Central memory CD4-positive, alpha-beta T cell (primary cell): Measurements from ENCODE around the gene ZMPSTE24.
A peak's percentile ranks its signal among the peaks of the same experiment; 100 is the strongest.

Experiments
- DNase-seq: peaks from one replicate; pipeline ENCODE4 v3.0.0; 2022

The ZMPSTE24 gene

DNA sequence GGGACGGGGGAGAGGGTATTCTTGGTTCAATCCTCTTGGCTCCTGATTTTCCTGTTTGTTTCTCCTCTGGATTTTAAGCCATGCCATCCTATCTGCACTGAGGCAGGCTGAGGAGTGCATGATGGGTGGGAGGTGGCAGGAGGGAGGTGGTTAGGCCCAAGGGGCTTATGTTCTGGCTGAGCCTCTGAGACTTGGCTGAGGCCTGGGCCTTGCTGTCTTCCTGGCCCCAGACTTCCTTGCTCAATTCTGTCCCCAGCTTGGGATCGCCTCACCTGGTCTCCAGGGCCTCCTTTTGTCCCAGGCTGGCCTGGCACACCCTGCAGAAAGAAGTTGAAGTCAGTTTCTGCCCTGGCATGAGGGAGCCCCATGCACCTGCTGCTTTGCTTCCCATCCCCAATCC, 47.8 kb downstream of the ZMPSTE24 start:
- DNase-seq = no peak

GRCh38 chr1:40306296-40306695, 48.3 kb downstream of the ZMPSTE24 start:
- no peak for DNase-seq

DNA sequence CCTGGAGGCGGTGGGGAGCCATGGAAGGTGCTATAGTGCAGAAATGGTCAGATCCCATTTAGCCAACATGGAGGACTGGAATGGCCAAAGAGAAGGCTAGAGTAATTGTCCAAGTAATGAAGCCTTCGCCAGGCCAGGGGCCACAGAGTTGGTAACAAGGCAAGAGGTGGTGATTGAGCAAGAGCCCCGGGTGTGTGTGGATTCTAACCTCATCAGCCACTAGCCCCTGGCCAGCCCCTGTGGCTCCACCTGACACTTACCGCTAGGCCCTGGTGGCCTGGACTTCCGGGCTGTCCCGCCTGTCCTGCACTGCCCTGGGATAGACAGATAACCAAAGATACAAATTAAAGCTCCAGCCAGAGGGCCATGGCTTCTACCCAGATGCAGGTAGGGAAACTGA, 49.1 kb downstream of the ZMPSTE24 start:
- no peak for DNase-seq

DNA sequence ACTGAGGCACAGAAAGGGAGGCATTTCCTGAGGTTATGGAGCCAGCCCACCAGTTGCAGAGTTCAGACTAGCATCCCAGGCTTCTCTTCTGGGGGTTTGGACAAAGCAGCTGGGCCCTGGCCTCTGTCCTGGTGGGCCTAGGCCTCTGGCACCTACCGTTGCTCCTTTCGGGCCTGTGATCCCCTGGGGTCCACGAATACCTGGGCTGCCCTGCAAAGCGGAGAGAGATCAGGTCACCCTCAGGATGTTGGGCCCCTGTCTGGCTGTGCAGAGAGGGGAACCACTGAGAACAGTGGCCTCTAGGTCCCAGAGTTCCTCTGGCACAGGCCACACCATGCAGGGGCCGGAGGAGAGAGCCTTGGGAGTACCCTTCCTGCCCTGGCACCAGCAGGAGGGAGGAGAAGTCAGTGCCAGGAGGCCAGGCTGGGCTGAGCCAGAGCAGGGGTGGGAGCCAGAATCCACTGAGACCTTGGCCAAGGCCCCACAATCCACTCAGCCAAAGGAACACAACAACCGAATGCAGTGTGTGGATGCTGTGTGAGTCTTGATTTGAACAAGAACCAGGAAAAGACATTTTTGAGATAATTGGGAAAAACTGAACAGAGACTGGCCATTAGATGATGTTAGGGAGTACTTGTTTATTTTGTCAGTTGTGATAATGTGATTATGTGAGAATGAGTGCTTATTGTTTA, 50.1 kb downstream of the ZMPSTE24 start:
- no peak for DNase-seq

DNA sequence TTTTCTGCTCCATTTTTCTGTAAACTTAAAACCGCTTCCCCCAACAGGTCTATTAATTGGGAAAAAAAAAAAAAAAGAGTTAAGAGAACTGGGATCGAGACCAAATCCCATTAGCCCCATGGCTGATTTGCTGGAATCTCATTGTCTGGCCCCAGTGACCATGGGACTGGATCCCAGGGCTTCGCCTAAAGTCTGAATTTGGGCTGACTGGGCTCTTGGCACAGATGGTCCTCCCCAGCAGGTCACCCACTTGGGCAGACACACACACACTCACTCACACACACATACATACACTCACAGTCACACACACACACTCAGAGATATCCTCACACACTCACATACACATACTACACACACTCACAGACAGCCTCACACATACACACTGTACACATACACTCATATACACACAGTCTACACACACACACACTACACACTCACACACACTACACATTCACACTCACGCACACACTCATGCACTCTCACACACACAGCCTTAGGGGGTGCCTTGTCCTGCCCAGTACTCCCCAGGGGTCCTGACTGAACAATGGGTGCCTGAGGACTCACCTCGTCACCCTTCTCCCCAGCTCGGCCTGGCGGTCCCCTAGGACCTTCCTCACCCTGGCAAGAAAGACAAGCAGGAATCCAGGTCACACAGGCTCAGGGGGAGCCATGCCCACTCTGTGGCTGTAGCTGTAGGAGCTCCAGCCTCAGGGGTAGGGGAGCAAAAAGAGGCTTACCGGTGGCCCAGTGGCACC, 51.5 kb downstream of the ZMPSTE24 start:
- no peak for DNase-seq

GRCh38 chr1:40310129-40310461, 52.1 kb downstream of the ZMPSTE24 start:
- DNase-seq = no peak

DNA sequence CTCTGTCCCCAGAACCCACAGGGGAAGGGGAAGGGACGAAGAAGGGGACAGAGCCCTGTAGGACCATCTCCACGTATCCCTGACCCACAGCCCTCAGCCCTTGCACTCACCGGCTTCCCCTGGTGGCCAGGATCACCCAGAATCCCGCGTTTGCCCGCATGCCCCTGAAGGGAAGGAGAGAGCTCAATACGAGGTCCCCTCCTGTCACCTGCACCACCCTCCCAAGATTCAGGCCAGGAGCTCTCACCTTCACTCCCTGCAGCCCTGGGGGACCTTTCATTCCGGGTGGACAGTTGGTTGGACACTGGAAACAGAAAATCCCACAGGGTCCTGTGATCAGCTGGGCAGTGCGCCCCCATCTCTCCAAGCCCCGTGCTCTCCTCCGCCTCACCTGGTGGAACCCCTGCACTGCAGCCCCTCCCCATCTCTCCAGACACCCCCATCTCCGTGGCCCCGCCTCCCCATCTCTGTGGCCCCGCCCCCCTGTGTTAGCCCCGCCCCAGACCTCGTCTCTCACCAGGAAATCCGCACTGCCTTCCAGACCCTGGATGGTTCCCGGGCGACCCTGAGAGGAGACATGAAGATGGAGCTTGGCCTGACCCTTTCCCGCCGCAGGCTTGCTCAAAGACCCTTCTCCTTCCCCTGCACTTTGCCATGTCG, 53.1 kb downstream of the ZMPSTE24 start:
- no peak for DNase-seq

- DNase-seq = no peak
Observed at GRCh38 chr1:40311692-40312091, 53.7 kb downstream of the ZMPSTE24 start.

- DNase-seq = no peak
Observed at GRCh38 chr1:40312238-40313205, 54.5 kb downstream of the ZMPSTE24 start.

DNA sequence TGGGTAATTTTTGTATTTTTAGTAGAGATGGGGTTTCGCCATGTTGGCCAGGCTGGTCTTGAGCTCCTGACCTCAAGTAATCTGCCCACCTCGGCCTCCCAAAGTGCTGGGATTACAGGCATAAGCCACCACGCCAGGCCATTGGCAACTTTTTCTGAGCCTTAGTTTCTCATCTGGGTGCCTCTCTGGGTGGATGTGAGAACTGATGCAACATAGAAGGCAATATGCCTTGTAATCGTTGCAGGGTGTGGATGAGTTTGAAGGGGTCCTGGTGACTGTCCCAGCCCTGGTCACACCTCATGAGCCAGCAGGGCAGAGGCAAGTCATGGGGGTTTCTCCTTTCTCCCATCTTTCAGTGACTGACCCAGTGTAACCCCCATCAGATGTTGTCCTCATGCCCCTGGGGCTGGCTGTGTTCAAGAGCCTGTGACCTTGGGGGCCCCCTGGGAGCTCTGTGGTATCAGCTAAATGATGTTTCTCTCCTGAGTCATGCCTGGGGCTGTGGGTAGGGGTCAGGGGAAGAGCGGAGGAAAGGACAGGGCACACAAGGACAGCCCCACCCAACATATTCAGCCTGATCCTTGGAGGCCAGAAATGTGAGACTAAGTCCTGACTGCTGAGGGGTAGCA, 55.4 kb downstream of the ZMPSTE24 start:
- DNase-seq = no peak

DNA sequence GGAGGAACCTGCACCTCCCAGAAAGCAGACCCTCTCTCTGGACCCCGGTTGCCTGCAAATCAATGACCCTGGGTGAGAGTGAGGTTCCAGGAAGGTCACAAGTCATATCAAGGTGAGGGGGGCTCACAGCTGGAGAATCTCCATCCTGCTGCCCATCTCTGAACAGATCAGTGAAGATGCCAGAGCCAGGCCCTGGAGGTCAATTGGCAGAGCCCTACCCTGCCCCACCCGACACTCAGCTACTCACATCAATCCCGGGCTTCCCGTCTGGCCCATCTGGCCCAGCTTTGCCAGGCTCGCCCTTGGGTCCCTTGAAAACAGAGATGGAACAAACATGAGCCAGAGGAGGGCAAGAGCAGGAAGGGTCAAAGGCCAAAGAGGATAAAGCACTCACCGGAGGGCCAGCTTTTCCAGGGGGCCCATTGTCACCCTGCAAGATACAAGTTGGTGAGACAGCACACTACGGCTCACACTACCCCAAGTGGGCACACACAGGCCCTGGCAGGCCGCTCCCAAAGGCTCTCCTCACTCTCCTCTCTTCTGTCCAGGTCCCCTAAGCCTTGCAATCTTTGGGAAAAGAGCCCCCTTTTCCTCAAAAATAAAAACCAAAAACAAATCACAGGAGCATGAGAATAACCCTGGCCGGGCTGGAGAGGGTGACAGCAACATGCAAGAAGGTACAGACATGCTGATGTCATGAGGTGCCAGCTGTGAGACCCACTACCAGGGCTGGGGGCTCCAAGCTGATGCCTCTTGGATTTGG, 56.1 kb downstream of the ZMPSTE24 start:
- DNase-seq = no peak

- no peak for DNase-seq
Observed at GRCh38 chr1:40314721-40315238, 56.7 kb downstream of the ZMPSTE24 start.

DNA sequence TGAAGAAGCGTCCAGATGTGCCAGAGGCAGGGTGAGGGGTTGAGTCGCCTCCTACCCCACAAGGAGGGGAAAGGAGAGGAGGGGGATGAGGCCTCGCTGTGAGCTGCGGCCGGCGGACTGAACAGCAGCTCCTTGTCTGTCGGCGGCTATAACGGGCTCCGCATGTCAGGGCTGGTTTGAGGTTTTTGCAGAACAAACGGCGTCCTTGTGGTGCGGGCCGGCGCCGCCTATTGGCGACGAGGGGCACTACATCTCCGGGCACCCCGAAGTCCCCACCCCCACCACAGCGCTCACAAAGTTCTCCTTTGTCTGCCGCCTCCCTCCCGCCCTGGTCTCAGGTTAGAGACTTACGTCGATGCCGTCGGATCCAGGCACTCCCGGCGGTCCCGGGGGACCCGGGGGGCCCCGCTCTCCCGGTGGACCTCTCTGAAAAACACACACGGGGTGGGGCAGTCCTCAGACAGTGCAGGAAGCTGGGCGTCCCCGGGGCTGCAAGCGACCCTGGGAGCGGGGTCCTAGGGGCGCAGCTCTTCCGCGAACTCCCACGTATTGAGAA, 57.3 kb downstream of the ZMPSTE24 start:
- DNase-seq = peak; percentile 77

GRCh38 chr1:40315795-40316594, 58.0 kb downstream of the ZMPSTE24 start:
- peak; percentile 18 for DNase-seq

DNA sequence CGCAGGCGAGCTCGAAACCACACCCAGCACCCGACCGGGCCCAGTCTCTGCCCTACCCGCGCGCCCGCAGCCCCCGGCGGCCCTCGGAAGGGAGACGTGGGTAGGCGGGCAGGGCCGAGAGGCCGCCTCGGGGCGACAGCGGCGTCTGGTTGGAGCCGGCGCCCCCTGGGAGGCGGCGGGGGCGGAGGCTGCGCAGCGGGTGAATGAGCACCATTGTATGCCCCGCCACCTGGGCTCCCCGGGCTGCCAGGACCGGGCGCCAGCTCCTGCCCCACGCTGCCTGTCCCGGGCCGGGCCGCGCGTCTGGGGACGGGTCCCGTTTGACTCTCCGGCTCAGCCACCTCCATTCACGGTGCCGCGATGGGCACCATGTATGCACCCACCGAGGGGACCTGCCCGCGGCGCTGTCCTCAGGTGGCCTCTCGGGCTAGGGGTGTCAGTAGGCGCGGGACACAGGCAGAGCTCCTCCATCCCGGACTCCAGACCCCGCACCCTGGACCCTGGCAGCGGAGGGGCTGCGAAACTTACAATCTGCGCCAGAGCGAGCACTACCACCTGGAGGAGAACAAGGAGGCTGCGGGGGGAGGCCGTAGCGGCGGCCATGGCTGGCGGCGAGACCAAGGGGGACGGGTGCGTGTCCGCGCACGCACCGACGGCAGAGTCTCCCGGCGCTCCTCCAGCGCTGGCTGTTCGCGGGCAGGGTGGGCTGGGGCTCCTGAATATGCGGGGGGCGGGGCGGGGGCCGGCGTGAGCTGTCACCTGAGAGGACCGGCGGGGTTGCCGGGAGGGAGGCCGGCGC, 58.8 kb downstream of the ZMPSTE24 start, which contains the start of gene COL9A2:
COL9A2 (minus strand) TSS at position 692 of the 799 bp plus-strand sequence; CDS start at position 603, 89 bp downstream.
- peak; percentile 54 for DNase-seq

DNA sequence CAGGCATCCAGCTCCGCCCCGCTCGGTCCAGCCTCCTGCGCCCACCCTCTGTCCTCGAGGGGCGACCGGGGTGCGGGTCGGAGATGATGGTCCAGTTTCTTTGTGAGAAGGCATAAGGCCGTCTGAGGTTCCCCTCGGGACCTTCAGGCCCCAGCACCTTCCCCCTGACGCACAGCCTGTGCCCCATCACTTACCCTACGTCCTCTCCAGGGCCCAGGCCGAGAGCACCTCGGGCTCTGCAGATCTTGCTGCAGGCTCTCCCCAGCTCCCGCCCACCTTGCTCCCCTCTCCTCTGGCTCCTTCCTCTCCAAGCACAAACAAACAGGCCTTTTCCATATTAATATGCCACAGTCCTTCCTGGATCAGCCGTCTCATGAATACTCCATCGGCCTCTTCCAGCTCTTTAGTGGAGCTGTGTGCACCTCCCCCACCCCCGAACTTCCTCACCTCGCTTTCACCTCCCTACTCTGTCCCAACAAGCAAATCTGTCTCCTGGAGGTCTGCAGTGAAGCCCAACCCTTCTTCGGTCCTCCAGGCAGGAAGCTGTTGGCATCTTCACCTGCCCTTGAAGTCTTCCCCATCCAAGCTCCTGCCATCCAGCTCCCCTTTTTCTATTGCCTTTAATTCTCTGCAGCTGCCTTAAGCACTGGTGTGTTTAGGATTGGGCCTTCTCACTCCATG, 59.5 kb downstream of the ZMPSTE24 start:
- DNase-seq = no peak

DNA sequence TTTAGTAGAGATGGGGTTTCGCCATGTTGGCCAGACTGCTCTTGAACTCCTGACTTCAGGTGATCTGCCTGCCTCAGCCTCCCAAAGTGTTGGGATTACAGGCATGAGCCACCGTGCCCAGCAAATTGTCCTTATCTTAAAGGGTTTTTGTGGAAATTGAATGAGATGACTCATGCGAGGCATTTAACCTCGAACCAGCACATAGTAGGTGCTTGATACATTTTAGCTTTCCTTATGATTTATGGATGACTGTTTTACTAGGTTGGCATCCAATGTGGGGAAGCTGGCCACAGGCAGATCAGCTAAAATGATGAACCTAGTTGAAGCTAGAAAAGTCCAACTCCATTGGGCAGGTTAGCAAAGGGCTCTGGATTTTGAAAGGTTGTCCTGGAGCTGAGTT, 60.4 kb downstream of the ZMPSTE24 start:
- no peak for DNase-seq

DNA sequence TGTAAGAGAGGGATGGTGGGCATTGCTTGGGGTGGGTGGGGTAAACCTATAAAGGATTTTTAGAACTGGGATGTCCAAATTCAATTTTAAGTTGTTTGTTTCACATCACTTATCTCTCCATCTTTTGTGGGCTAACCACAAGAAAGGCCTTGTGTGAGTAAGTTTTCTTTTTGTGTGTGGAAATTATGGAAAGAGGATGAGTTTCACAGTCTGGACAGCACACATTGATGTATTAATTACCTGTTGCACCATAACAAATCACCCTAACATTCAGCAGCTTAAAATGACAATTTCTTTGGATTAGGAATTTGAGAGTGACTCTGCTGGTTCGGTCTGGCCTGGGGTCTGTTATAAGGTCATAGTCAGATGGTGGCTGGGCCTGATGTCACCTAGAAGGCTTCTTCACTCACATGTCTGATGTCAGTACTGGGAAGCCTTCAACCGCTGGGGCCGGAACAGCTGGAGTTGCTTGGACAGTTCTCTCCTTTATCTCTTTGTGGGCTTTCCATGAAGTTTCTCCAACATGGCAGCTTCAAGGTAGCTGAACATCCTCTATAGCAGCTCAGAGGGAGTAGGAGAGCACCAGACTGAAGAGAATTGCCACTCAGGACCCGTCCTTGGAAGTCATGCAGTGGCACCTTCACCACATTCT, 61.1 kb downstream of the ZMPSTE24 start:
- DNase-seq = no peak
